Measurements from ENCODE around the gene METTL23. TPM values are rescaled to one million over a fixed set of nuclear protein-coding genes. Genes with fewer than 3 reads are reported as not detected.
A peak's percentile ranks its signal among the peaks of the same experiment; 100 is the strongest.

Gene METTL23, protein sequence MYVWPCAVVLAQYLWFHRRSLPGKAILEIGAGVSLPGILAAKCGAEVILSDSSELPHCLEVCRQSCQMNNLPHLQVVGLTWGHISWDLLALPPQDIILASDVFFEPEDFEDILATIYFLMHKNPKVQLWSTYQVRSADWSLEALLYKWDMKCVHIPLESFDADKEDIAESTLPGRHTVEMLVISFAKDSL
- 21.0 TPM for total RNA-seq
- long read RNA-seq, partial matches to known transcripts, result 1 of 19 reads
- long read RNA-seq, other reads (novel, unspliced or antisense), result 4 of 19 reads

DNA sequence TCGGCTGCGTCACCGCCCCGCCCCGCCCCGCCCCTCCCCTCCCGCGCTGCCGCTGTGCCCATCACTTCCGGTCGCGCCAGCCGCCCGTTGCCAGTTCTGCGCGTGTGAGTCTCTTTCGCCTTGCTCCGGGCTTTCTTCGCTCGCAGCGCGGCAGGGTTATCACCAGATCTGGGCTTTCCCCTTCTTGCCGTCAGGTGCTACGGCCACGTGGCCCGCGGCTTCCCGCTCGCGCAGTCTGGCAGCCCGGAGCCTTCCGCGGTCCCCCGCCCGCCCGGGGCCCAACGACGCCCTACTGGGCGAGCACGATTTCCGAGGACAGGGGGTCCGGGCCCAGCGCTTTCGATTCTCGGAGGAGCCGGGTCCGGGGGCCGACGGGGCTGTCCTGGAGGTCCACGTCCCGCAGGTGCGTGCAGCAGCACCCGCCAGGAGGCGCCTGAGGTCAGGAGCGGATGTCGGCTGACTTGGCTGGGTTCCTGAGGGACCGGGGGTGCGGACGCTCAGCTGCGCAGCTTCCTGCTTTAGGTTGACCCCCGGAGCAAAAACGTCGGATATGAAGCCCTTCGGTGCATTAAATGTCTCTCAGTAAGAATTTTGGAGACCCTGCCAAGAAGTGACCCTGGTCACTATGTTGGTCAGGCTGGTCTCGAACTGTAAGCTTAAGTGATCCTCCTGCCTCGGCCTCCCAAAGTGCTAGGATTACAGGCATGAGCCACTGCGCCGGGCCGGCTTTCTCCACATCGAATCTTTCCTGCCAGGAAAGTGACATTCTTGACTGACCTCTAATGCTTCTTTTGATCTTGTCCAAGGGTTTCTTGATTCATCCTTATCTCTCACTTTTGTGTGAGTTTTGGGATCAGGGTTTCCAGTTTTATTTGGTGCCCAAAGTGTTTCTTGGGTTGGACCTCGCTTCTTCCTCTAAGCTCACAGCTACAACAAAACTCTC lies at the start of gene METTL23:
Gene METTL23, plus strand, starts transcription at position 64 of the 943 bp plus-strand sequence. CDS start 2,872 bp downstream, outside the sequence.
- intact Hi-C loops (cut with micrococcal nuclease), result no loop called here
- DNase-seq (peak; percentile 92), ATAC-seq (peak; percentile 66)

DNA sequence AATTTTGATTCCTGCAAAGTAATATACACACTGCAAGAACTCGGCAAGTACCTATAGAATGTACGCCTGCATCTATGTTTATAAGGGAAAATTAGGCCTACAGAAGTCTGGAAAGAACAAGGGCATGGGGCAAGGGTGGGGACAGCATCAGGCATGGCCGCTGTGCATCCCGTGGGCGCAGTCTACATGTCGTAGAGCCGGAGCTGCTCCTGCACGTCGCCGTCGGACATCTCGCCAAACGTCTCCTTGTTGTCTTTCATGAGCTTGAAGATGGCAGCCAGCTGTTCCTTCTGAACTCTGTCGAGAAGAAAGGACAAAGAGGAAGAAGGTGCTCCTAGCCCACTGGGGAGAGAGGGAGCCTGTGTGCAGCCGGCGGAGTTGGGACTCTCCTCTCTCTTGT lies 49.2 kb upstream of the METTL23 start:
- intact Hi-C loops (cut with micrococcal nuclease), result no loop called here
- DNase-seq, result no peak
- no peak for ATAC-seq

DNA sequence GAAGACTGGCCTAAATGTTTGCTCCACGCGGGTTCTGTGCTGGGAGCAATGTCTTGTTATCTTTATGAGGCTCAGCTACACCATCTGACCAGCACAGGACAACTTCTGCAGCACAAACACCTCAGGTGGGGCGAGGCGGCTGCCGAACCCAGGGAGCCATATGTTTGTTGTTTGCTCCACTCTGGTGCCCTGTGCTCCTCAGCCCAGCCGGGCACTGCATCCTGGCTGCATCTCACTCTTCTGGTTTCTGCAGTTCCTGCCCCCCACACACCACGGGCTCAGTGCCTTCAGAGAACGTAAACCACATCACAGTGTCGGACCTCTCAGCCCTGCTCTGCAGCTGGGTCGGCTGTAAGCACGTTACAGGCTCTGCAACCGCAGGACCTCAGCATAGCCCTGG lies 48.3 kb upstream of the METTL23 start:
- ATAC-seq, result no peak
- intact Hi-C loops (cut with micrococcal nuclease), result no loop called here
- DNase-seq, result no peak

DNA sequence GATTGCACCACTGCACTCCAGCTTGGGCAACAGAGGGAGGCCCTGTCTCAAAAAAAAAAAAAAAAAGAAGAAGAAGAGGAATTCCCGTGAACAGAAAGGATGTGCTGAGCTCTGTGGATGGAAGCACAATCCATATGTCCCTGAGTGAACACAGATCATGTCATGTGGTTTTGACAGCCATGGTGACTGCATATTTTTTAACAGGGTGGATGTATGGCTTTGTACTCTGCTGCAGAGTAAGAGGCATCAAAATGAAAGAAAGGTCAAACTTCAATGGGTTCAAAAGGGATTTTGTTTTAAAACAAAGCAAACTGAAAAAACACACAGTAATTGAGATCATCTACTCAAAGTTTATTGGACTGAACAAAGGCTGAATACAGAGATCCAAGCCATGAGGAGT lies 47.4 kb upstream of the METTL23 start:
- intact Hi-C loops (cut with micrococcal nuclease), result no loop called here
- DNase-seq (no peak), ATAC-seq (no peak)

DNA sequence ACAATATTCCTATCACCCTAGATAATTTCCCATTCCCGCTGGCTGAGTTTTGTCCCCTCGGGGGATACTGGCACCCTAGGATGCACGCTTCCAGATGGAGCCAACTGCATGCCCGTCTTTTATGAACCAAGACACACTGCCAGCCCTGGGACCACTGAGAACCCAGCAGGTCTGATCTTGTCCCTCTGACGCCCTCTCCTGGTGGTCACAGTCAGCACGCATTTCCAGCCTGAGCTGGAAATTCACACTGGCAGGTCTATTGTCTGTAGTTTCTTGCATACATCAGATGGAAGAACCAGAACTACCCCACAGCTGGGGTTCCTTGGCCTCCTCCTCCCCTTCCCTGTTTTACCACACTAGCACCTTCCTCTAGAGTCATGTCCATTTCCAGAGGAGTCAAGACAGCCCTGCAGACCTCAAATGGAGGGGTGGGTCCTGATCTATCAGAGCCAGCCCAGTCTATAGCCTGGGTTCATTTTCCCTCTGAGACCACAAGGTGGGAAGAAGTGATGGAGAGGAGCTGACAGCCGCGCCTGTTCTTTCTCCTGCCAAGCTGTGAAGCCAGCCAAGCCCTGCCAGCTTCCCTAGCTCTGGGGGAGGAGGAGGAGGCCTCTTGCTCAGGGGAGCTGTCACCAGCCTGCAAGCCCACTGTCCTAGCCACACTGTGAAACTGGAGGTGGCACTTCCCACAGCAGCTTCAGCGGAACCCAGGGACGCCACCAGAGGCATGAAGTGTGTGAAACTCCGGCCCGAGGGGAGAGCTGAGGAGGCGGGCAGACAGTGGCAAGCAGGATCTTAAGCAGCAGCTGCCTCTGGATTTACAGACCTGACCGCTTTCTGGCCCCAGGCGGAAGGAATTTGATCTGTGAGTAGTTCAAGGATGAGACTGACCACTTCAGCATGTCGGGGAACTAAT lies 45.2 kb upstream of the METTL23 start:
- intact Hi-C loops (cut with micrococcal nuclease), result no loop called here

DNA sequence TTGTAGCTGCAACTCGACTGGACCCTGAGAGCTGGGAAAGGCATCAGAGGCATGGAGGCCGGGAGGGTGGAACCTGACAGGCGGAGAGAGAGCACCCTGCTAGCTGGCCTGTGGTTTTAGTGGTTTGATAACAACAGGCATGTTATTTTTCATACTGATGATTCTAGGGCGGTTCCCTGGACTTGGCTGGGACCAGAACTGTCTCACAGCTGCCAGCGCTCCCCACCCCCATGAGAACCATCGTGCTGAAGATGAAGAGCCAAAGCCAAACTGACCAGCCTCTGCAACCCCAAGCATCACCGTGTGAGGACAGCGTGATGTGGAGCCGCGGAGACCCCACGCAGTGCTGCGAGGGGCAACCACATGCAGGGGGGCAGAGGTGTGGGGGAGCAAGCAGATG lies 44.3 kb upstream of the METTL23 start:
- ATAC-seq, result peak; percentile 59
- intact Hi-C loops (cut with micrococcal nuclease), result no loop called here
- DNase-seq, result peak; percentile 79

More for the DNA sequence above, 45.2 kb upstream of the METTL23 start:
- ATAC-seq (peak; percentile 67), DNase-seq (peak; percentile 76)

DNA sequence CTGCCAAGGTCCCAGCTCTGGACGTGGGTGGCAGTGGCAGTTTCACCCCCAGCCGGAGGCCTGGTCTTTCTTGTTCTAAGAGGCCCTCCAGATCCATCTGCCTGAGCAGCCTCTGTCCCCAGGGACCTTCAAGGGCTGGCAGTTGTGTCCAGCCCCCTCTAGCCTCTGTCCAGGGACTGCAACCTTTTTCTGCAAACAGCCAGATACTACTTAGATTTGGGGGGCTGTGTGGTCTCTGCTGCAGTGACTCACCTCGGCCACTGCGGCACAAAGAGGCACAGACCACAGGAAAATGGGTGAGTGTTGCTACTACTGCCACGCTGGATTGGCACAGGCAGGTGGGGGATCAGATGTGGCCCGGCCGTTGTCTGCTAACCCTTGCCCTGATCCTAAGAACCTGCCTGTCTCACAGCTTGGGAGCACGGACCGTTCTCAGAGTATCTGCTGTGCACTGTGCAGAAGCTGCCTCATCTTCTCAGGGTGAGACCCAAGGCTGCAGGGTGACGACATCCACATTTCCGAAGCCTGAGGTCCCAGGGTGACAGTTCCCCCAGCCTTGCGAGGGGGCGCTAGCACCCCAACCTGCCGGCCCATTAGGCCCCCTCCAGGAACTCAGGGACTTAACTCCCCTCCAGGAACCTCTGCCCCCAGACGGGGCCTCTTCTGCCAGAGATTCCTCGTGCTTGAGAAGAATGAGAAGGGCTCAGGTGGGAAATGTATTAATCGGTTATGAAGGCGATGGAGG lies 43.5 kb upstream of the METTL23 start:
- intact Hi-C loops (cut with micrococcal nuclease), result no loop called here

DNA sequence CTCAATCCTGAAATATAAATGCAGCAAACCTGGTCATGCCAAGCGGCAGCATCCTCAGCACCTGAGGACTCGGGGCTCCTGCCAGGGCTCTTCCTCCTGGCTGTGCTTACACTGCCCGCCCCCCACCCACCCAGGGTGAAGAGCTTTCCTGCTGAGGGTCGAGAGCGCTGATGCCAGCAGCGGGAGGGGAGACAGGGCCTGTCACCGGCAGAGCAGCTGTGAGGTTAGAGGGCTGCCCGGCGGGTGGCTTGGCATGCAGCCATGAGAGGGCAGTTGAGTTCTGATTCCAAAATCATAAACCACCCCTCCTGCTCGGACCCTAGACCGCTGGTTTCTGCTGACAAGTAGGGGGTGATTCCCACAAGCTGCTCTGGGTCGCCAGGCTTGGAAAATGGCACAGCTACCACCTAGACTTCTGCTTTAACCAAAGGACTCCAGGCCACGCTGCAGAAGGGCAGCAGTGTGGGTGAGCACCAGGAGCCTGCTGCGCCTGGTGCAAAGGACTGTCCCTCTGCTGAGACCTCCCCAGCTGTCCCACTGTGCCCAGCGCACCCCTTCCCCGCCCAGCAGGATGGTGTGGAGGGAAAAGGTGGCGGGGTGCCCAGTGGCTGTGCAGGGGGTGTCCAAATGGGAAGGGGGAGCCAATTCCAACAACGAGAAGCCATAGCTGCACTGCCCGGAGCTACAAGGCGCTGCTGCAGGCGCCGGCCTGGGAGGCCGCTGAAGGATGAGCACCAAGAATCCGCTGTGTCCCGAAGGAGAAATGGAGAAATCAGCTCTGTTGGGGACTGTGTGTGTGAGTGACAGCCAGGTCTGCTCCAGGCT lies 42.5 kb upstream of the METTL23 start:
- DNase-seq (no peak), ATAC-seq (no peak)
- intact Hi-C loops (cut with micrococcal nuclease), result no loop called here

More for the DNA sequence above, 43.5 kb upstream of the METTL23 start:
- no peak for DNase-seq
- no peak for ATAC-seq

DNA sequence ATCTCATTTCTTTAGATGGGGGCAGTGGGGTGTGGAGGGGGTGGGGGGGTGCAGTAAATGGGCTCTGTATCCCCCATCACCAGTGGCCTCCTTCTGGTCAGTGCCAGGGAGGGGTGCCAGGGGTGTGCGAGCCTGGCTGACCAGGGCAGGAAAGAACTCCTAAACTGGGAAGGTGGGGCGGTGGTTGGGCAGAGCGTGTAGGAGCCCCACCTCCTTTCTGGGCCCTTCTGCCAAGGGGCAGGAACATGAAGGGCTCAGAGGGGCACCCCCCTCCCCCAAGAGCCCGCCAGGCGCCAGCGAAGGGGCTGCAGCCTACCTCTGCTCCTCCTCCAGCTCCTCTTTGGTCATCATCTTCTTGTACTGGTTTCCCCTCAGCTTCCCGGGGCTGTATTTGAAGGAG lies 41.9 kb upstream of the METTL23 start:
- ATAC-seq (no peak), DNase-seq (no peak)
- intact Hi-C loops (cut with micrococcal nuclease), result no loop called here

DNA sequence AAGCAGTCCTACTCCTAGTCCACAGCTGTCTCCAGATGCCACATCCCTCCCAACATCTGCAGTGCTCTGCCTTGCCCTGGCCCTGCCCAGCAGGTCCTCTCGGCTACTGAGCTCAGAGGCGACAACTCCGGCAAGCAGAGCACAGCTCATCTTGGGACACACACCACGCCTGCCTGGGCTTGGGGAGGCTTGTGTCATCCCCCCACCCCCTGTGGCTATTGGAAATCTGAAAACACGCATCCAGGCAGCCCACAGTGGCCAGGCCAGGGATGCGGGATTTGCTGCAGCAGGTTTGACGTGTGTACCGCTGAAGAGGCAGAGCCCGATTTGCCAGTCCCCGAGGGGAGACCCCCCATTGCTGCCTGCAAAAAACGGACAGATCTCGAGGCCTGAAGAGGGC lies 41.3 kb upstream of the METTL23 start:
- DNase-seq, result no peak
- intact Hi-C loops (cut with micrococcal nuclease), result no loop called here
- no peak for ATAC-seq

DNA sequence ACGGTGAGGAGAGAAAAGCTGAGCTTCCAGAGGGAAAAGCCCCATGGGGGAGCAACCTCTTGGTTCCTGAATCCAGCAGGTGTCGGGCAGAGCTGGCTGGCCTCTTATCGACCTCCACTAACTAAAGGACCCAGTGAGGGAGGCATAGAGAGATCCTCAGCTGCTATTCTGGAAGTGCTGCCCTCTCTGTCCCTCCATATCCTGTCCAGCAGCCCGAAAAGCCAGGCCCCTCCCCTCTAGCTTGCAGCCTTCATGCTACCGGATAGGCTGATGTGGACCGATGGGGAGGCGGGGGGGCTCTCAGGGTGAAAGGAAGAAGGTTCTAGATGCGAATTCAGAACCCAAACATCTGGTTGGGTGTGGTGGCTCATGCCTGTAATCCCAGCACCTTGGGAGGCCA lies 40.8 kb upstream of the METTL23 start:
- no peak for ATAC-seq
- intact Hi-C loops (cut with micrococcal nuclease), result no loop called here
- DNase-seq, result peak; percentile 64

DNA sequence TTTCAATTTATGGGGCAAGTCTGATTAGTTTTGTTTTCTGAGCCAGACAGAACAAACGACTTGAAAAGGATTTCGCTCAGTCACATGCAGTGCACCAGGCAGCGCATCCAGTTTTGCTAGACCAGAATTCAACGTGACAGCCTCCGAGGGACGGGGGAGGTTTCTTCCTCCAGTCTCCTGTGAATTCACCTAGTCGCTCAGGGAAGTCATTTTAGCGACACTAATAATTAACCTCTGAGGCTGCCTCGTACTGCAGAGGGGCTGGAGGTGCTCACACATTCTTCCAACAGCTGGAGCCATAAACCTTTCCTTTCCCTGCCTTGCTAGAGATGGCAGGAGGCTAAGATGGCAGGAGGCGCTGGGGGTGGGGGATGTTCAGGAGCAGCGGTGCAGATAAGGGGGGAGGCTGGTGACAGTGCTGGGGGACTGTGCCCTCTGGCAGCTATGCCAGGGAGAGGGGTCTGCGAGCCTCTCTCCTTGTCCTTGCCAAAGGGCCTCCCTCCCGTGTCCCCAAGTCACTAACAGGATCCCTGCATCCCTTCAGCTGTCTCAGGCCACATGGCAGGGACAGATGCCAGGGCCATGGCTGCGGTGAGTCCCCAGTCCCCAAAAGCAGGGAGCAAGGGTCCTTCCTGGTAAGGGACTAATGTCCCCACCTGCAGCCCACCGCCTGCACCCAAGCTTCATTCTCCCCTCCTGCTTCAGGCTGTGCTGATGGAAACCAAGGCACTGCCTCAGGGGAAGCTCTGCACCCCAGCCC lies 39.9 kb upstream of the METTL23 start:
- ATAC-seq (no peak), DNase-seq (no peak)
- intact Hi-C loops (cut with micrococcal nuclease), result no loop called here

DNA sequence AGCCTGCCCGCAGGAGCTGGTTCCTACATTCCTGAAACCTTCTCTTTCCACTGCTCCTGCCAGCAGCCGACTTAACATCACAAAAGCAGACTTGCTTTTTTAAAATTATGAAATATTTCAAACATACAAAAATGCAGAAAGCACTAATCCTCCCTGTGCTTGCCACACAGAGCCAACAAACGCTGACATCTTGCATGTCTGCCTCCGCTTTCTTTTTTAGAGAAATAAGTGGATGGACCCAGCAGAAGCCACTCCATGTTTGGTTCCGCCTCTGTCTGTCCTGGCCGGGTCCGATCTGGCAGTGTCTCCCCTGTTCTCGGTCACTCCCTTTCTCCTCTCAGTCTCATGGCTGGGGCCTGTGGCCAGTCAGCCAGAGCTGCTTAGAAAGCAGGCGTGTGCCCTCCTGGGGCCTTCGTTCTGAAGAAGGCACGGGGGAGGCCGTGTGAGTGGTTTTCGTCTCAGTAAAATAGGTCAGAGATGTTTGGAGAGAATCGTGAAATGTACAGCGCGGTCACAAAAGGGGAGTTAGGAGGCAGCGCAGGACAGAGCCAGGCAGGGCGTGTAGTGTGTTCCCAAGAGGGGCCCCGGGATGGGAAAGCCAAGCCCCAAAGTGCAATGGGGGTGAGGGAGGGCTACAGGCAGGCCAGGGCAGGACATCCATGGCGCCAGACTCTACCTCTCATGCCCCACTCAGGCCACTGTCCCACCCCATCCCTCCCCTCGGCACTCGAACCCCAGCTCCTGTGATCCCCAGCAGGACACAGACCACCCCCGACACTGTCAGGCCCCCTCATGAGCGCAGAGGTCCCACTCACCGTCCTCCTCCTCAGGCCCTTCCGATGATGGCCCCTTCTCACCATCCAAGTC lies 39.1 kb upstream of the METTL23 start:
- intact Hi-C loops (cut with micrococcal nuclease), result loop anchor here (2.0 kb wide), 1 partner anchor 29 kb away; no protein-coding TSS in a partner anchor
- DNase-seq (peak; percentile 85), ATAC-seq (peak; percentile 58)

DNA sequence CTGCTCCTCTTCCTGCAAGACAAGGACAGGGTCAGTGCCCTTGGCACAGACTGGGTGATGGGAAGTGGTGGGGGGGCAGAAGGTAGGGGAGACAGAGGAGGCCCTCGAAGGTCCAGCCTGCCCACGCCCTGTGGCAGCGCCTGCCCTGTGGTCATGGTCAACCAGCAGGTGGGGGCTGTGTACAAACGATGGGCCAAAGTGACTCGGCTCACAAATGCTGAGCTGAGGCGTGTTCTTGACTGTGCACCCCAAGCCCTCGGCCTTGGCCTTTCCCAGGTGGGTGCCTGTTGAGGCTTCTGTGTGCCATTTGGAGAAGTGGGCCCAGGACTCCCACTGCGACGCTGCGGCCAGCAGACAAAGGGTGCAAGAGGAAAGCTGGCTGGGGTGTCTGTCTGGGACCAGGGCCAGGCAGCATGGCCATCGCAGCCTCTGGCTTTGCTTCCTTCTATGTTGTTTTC lies 38.4 kb upstream of the METTL23 start:
- intact Hi-C loops (cut with micrococcal nuclease), result loop anchor here (2.0 kb wide), 1 partner anchor 29 kb away; no protein-coding TSS in a partner anchor
- peak; percentile 80 for DNase-seq
- ATAC-seq, result peak; percentile 9

DNA sequence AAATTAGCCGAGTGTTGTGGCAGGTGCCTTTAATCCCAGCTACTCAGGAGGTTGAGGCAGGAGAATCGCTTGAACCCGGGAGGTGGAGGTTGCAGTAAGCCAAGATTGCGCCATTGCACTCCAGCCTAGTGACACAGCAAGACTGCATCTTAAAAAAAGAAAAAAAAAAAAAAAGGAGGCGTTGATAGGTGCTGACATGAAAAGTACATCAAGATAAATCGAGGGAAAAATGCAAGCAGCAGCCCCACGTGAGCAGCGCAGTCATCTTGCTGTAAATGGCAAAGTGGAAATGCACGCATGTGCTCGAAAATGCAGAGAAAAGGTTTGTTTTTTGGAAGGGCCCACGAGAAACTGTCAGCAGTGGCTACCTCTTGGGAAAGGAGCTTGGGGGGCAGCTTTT lies 36.8 kb upstream of the METTL23 start:
- ATAC-seq (no peak), DNase-seq (no peak)
- intact Hi-C loops (cut with micrococcal nuclease), result loop anchor here (2.0 kb wide), 1 partner anchor 27 kb away; no protein-coding TSS in a partner anchor

Measured in left ventricle myocardium superior (tissue), 1 donor.